NT2/D1 (cell line): ENCODE results near the gene CRYGN.

Experiments used
- DNase-seq: peaks from one replicate; pipeline ENCODE4 v3.0.0-alpha.2; 2011; ENCODE audit warnings: low read depth, low spot score
- H3K27me3 ChIP-seq: 2 replicates; pipeline ENCODE4 v1.6.0; 2011; ENCODE audit warnings: mild to moderate bottlenecking; ENCODE audit not compliant: insufficient read length, insufficient read depth
- H3K36me3 ChIP-seq: 2 replicates; pipeline ENCODE4 v1.6.1; 2011; ENCODE audit warnings: mild to moderate bottlenecking, low read length, mixed read lengths; ENCODE audit not compliant: insufficient read depth, insufficient read length
- H3K4me1 ChIP-seq: 2 replicates; pipeline ENCODE4 v1.5.1; 2011; ENCODE audit not compliant: insufficient read depth, insufficient read length
- H3K4me3 ChIP-seq: 2 replicates; pipeline ENCODE4 v1.5.1; 2011; ENCODE audit warnings: low read depth; ENCODE audit not compliant: insufficient read length
- H3K9ac ChIP-seq: 2 replicates; pipeline ENCODE4 v1.6.0; 2011; ENCODE audit warnings: low read depth; ENCODE audit not compliant: insufficient read length
- H3K9me3 ChIP-seq: 2 replicates; pipeline ENCODE4 v1.5.1; 2011; ENCODE audit warnings: mild to moderate bottlenecking, low read length; ENCODE audit not compliant: insufficient read depth
- SUZ12 ChIP-seq: IDR thresholded peaks from 2 replicates; pipeline ENCODE4 v1.6.1; 2011; ENCODE audit not compliant: insufficient read length, insufficient read depth; ENCODE audit errors: extremely low read depth
- YY1 ChIP-seq: IDR thresholded peaks from 2 replicates; pipeline ENCODE4 v1.6.1; 2011; ENCODE audit not compliant: insufficient read length, insufficient read depth
- ZNF274 ChIP-seq: IDR thresholded peaks from 2 replicates; pipeline ENCODE4 v1.6.1; 2011; ENCODE audit warnings: mild to moderate bottlenecking, low read depth, low read length

The CRYGN gene

GRCh38 chr7:151406886-151407583 is 32.9 kb downstream of the CRYGN start:
- no peaks in the 10 kb centered on the region for H3K27me3 ChIP-seq
- TF ChIP-seq ZNF274: no peak
- no peak for TF ChIP-seq SUZ12
- no peak for TF ChIP-seq YY1
- H3K9me3 ChIP-seq: no peaks in the 10 kb centered on the region
- peaks cover 6% of the 10 kb centered on the region for H3K4me1 ChIP-seq
- no peak for DNase-seq
- H3K36me3 ChIP-seq: peaks cover 7% of the 10 kb centered on the region
- H3K4me3 ChIP-seq: no peak overlapping the region
- no peak overlapping the region for H3K9ac ChIP-seq

GRCh38 chr7:151406051-151406875 is 33.7 kb downstream of the CRYGN start:
- TF ChIP-seq YY1: no peak
- no peak for TF ChIP-seq ZNF274
- TF ChIP-seq SUZ12: no peak

GRCh38 chr7:151405588-151405987 is 34.4 kb downstream of the CRYGN start:
- no peak overlapping the region for H3K9ac ChIP-seq
- H3K9me3 ChIP-seq: no peaks in the 10 kb centered on the region
- H3K4me3 ChIP-seq: no peak overlapping the region
- TF ChIP-seq SUZ12 (no peak), ZNF274 (no peak), YY1 (no peak)
- H3K4me1 ChIP-seq: peaks cover 2% of the 10 kb centered on the region
- H3K27me3 ChIP-seq: no peaks in the 10 kb centered on the region
- DNase-seq: no peak
- H3K36me3 ChIP-seq: peaks cover 7% of the 10 kb centered on the region

More at GRCh38 chr7:151406051-151406875, 33.7 kb downstream of the CRYGN start:
- no peak overlapping the region for H3K9ac ChIP-seq
- no peak overlapping the region for H3K4me3 ChIP-seq
- no peak for DNase-seq
- no peaks in the 10 kb centered on the region for H3K27me3 ChIP-seq
- no peaks in the 10 kb centered on the region for H3K9me3 ChIP-seq
- H3K4me1 ChIP-seq: peaks cover 3% of the 10 kb centered on the region
- peaks cover 7% of the 10 kb centered on the region for H3K36me3 ChIP-seq

- Histone ChIP-seq H3K4me1 (peaks cover 2% of the 10 kb centered on the region), H3K9me3 (no peaks in the 10 kb centered on the region), H3K9ac (no peak overlapping the region), H3K27me3 (no peaks in the 10 kb centered on the region), H3K4me3 (no peak overlapping the region), H3K36me3 (peaks cover 7% of the 10 kb centered on the region)
- no peak for TF ChIP-seq YY1
- TF ChIP-seq SUZ12: no peak
- TF ChIP-seq ZNF274: no peak
- no peak for DNase-seq
Observed at GRCh38 chr7:151405056-151405455, 34.9 kb downstream of the CRYGN start.

GRCh38 chr7:151404216-151405011 is 35.5 kb downstream of the CRYGN start:
- Histone ChIP-seq H3K4me3 (no peak overlapping the region), H3K27me3 (no peaks in the 10 kb centered on the region), H3K9me3 (no peaks in the 10 kb centered on the region), H3K36me3 (peaks cover 7% of the 10 kb centered on the region), H3K4me1 (peaks cover 2% of the 10 kb centered on the region), H3K9ac (no peak overlapping the region)
- DNase-seq: no peak
- TF ChIP-seq ZNF274 (no peak), SUZ12 (no peak), YY1 (no peak)

- Histone ChIP-seq H3K27me3 (no peaks in the 10 kb centered on the region), H3K9ac (no peak overlapping the region), H3K9me3 (no peaks in the 10 kb centered on the region), H3K4me1 (peaks cover 2% of the 10 kb centered on the region), H3K4me3 (no peak overlapping the region), H3K36me3 (peaks cover 7% of the 10 kb centered on the region)
- DNase-seq: no peak
- TF ChIP-seq SUZ12 (no peak), ZNF274 (no peak), YY1 (no peak)
Observed at GRCh38 chr7:151403764-151404163, 36.2 kb downstream of the CRYGN start.
